NCI-H1105 (cell line): ENCODE data around the gene SELENOO.

ENCODE experiments used
- DNase-seq: peaks from one replicate; lab custom pipeline; 2025; lab: John Stamatoyannopoulos, UW

SELENOO gene

GRCh38 chr22:50173311-50173982, 27.4 kb upstream of the SELENOO start:
- DNase-seq, result no peak

GRCh38 chr22:50173983-50174355, 26.8 kb upstream of the SELENOO start:
- no peak for DNase-seq

DNA sequence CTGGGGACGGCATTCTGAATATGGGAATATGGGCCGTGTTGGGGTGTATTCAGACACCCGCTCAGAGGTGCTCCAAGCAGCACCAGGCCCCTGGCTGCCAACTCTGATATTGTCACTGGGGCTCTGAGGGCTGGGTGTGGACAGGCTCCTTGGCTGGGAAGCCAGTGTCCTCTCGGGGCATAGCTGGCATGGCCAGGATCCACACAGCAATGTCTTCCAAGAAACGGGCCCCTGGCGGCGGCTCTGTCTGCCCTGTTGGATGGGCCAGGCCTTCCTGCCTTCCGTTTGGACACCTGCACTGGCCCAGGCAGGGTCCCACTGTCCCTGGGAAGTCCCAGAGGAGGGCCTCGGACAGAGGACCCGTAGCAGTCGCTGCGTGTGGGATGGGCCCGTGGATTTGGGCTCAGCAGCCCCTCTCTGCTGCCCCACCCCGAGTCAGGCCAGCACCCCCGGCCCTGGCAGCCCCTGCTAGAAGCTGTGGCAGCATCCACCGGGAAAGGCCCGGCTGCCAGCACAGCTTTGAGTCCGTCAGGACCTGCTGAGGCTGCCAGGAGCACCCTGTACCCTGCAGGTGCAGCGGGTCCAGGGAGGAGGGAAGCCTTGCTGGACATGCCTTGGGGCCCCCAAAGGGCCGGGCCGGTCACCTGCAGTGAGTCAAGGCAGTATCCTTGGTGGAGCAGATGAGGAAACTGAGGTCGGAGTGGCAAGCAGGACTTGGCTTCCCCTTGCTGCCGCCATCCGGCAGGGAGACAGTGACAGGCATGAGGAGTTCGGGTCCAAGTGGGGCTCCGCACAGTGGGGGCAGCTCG, 26.2 kb upstream of the SELENOO start:
- no peak for DNase-seq

GRCh38 chr22:50175191-50175461, 25.7 kb upstream of the SELENOO start:
- DNase-seq, result no peak

GRCh38 chr22:50175921-50176849, 24.6 kb upstream of the SELENOO start:
- no peak for DNase-seq

DNA sequence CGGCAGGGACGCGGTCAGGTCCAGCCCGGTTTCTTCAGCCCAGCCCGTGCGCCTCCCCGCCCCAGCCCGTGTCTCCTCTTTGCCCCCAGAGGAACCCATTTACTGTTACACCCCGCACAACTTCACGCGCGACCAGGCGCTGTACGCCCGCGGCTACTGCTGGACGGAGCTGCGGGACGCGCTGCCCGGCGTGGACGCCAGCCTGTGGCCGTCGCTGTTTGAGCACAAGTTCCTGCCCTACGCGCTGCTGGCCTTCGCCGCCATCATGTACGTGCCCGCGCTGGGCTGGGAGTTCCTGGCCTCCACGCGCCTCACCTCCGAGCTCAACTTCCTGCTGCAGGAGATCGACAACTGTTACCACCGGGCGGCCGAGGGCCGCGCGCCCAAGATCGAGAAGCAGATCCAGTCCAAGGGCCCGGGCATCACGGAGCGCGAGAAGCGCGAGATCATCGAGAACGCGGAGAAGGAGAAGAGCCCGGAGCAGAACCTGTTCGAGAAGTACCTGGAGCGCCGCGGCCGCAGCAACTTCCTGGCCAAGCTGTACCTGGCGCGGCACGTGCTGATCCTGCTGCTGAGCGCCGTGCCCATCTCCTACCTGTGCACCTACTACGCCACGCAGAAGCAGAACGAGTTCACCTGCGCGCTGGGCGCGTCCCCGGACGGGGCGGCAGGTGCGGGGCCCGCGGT, 23.8 kb upstream of the SELENOO start:
- DNase-seq, result no peak

DNA sequence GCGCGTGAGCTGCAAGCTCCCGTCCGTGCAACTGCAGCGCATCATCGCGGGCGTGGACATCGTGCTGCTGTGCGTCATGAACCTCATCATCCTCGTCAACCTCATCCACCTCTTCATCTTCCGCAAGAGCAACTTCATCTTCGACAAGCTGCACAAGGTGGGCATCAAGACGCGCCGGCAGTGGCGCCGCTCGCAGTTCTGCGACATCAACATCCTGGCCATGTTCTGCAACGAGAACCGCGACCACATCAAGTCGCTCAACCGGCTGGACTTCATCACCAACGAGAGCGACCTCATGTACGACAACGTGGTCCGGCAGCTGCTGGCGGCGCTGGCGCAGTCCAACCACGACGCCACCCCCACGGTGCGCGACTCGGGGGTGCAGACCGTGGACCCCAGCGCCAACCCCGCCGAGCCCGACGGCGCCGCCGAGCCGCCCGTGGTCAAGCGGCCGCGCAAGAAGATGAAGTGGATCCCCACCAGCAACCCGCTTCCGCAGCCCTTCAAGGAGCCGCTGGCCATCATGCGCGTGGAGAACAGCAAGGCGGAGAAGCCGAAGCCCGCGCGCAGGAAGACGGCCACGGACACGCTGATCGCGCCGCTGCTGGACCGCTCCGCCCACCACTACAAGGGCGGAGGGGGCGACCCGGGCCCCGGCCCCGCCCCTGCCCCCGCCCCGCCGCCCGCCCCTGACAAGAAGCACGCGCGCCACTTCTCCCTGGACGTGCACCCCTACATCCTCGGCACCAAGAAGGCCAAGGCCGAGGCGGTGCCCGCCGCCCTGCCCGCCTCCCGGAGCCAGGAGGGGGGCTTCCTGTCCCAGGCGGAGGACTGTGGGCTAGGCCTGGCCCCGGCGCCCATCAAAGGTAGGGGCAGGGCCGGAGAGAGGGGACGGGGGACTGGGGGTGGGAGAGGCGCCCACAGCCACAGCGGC, 23.0 kb upstream of the SELENOO start:
- no peak for DNase-seq

DNA sequence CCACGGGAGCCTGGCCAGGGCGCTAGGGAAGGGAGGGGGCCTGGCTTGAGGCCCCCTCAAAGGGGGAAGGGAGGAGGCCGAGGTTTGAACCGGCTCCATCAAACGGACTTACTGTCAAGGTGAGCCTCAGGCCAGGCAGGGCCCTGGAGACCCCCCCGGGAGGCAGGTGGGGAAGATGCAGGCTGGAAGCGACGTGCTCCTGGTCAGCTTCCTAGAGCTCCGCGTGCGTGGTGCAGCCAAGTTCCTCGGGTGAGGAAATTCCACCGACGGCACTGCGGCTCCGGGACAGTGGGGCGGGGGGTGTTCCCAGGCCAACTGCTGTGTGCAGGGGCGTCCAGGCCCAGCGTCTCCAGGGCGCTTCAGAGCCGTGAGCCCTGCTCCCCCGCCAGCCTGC, 22.3 kb upstream of the SELENOO start:
- DNase-seq, result no peak

DNA sequence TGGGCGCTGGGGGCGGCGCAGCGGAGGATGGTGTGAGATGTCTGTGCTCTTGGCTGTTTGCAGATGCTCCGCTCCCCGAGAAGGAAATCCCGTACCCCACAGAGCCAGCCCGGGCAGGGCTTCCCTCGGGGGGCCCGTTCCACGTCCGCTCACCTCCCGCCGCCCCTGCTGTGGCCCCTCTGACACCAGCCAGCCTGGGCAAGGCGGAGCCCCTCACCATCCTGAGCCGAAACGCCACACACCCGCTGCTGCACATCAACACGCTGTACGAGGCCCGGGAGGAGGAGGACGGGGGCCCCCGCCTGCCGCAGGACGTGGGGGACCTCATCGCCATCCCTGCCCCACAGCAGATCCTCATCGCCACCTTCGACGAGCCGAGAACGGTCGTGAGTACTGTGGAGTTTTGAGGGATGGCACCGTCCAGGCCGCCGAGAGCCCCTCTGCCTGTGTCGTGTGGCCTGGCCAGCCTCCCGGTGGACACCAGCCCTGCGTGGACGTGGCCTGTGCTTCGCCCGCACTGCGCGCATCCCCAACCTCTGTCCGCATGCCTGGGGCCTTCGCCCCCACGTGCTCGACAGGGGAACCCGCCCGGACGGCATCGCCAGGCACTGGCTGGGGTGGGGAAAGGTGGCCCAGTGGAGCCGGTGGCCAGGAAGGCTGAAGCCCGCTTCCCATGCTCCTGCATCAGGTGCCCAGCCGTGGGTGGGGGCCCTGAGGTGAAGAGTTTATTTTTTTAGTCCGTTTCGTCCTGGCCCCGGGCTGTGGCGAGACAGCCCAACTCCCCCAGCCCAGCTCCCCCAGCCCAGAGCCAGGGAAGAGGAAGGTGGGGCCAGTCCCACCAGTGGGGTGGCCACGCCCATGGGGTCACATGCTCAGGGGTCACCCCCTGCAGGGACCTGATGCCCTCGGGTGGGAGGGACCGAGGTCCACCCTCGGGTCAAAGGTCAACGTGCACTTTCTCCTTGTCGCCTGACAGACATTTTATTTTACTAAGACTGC, 21.6 kb upstream of the SELENOO start:
- DNase-seq, result no peak

- no peak for DNase-seq
Observed at GRCh38 chr22:50179937-50180726, 20.7 kb upstream of the SELENOO start.

DNA sequence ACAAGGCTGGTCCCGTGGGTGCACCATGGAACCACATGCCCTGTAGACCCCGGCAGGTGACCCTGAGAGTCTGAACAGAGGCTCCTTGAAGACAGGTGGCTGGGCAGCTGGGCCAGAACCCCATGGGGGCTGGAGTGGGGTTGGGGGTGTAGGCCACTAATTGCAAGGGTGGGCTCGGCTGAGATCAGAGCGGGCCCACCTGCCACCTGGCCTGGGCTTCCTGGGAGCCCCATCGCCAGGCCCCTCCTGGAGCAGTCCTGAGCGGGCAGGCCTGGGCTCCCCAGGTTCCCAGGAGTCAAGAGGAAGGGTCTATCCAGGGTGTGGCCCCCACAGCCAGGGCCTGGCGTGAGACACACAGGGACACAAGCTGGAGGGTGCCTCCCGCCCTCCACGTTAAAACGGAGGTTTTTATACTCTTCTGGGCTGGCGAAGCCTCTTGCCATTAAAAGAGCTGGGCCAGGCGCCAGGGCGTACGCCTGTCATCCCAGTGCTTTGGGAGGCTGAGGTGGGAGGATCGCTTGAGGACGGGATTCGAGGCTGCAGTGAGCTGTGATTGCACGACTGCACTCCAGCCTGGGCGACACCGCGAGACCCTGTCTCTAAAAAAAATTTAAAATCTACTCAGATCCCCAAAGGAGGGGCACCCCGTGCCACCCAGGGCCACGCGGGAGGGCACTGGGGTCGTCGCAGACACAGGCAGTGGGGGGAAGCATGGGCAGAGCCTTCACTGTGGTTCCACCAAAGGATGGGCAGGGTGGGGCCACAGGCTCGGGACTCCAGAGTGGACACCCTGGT, 19.9 kb upstream of the SELENOO start:
- no peak for DNase-seq

DNA sequence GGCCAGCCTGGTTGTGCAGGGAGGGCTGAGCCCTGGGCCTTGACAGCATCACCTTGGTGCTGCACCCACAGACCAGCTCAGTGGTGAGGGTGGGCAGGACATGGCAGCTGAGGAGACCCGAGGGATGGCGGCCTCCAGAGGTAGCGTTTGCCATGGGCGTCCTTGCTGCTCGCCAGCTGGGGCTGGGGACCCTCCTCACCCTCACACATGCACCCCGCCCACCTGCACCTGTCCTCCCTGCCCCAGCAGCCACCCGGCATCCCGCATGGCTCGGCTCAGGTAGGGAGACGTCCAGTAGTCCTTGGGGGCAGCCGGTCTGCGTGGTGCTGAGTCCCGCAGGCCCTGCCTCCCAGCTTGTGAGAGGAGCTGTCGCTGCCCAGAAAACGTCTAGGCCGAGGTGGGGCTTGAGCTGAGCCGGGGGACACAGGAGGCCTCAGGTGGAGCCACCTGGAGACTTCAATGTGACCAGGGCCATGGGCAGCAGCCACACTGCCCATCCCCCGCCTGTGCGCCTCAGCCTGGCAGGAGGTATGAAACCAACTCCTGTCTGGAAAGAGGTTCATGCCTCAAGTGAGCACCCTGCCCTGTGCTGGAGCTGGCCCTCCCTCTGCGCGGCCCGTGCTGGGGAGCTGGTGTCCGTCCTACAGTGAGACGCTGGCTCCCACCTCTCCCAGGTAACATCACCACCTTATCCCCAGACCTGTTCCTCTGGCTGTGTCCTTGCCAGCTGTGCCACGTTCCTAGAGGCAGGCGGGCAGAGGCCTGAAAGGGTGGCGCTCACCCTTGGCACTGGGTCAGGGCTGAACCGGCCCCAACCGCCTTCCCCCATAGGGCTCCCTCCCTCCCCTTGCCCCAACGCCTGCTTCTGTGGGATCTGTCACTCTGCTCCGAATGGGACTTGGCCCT, 18.4 kb upstream of the SELENOO start:
- no peak for DNase-seq

DNA sequence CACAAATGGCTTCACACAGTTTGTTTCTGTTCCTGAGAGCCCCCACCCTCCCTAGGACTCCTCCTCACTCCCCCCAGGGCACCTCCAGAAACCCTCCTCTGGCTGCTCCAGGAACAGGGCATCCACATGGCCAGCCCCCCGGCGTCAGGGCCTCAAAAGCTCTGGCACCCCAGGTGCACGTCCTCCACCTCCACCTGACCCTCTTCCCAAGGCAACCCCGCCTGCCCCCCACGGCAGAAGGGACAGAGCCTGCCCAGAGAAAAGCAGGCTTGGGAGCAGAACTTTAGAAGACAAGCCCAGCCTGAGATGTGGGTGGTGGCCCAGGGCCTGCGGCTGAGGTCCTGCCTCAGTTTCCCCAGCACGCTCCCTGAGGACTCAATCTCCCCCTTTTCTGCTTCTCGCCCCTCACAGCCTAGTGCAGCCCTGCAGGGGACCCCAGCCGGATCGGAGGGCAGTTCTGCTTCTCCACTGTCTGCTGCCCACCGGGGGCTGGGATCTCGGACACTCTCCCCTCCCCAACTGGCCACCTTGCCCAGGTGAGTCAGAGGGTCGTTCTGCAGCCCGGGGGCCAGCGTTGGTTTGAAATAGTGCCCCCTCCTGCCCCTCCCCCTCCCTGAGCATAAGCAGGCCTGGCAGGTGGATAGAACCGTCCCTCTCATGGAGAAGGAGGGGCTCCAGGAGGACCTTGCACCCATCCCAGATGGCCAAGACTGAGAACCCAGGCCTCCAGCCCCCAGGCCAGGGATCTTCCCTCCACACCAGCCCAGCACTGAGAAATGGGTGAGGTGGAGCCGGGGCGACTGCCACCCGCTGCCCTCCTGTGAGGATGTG, 17.5 kb upstream of the SELENOO start:
- DNase-seq, result no peak

- DNase-seq, result no peak
Observed at GRCh38 chr22:50184004-50184901, 16.6 kb upstream of the SELENOO start.

GRCh38 chr22:50184902-50185374, 15.9 kb upstream of the SELENOO start:
- no peak for DNase-seq
